Gastrocnemius medialis (tissue), 4 donors: Measurements from ENCODE around the gene FLT3. TPM values are rescaled to one million over a fixed set of nuclear protein-coding genes. Genes with fewer than 3 reads are reported as not detected.
A peak's percentile ranks its signal among the peaks of the same experiment; 100 is the strongest.
"Not testable (repeated sequence)": the region's sequence is repeated elsewhere in the genome, so short reads cannot be mapped to it uniquely, and the experiment has no call there.

Experiments
- ATAC-seq, 2 donors: fragments of 150-250 bp; one replicate each; pipeline ENCODE4 v1.9.1; 2016
- DNase-seq, 2 donors: peaks; one replicate each; pipeline ENCODE4 v3.0.0-alpha.2; 2019
- H3K27ac ChIP-seq, 4 donors: fragments of 200-600 bp; sonication (generic); 1 replicate in 1 of 4; 2 replicates in 3 of 4; pipeline ENCODE4 v1.5.1; 2016 to 2018; ENCODE audit warnings: mild to moderate bottlenecking in 2 of 4, moderate library complexity in 1 of 4
- H3K27me3 ChIP-seq, 3 donors: fragments of 200-600 bp; sonication (generic) in 2 of 3; 1 replicate in 1 of 3; 2 replicates in 2 of 3; pipeline versions ENCODE4 v1.5.1 to v1.6.0; 2016 to 2019; ENCODE audit warnings: mild to moderate bottlenecking in 1 of 3, moderate library complexity in 1 of 3
- H3K36me3 ChIP-seq, 2 donors: fragments of 200-600 bp; sonication (generic) in 1 of 2; one replicate each; pipeline ENCODE4 v1.5.1; 2017 to 2018
- H3K4me1 ChIP-seq, 2 donors: fragments of 200-600 bp; sonication (generic) in 1 of 2; one replicate each; pipeline ENCODE4 v1.5.1; 2016 to 2017; ENCODE audit warnings: mild to moderate bottlenecking in 2 of 2
- H3K4me3 ChIP-seq, 4 donors: fragments of 200-600 bp; sonication (generic) in 3 of 4; 1 replicate in 1 of 4; 2 replicates in 3 of 4; pipeline ENCODE4 v1.5.1; 2016 to 2019; ENCODE audit warnings: mild to moderate bottlenecking in 2 of 4
- H3K9me3 ChIP-seq, 3 donors: fragments of 200-600 bp; sonication (generic) in 2 of 3; 1 replicate in 1 of 3; 2 replicates in 2 of 3; pipeline ENCODE4 v1.5.1; 2016 to 2019
- CTCF ChIP-seq, 5 experiments: fragments of 450-650 bp in 3 of 5; fragments of 200-600 bp in 2 of 5; sonication (generic) in 2 of 5; IDR thresholded peaks in 4 of 5; conservative IDR thresholded peaks in 1 of 5; 1 replicate in 4 of 5; 2 replicates in 1 of 5; pipeline ENCODE4 v1.5.1; 2016 to 2019; ENCODE audit warnings: antibody characterized with exemption in 5 of 5, mild to moderate bottlenecking in 3 of 5, moderate library complexity in 3 of 5
- POLR2A ChIP-seq, 2 donors: fragments of 450-650 bp; IDR thresholded peaks; one replicate each; pipeline ENCODE4 v1.6.1; 2017; ENCODE audit warnings: antibody characterized with exemption in 2 of 2, mild to moderate bottlenecking in 2 of 2, moderate library complexity in 2 of 2
- in situ Hi-C, 4 donors: fragments of 200-750 bp; cut with MboI; loops; one replicate each; pipeline versions ENCODE4 v1.15.0 to v1.8.0; 2017; ENCODE audit warnings: low sequenced_read_pairs in 4 of 4
- intact Hi-C: fragments of 100-400 bp; cut with DNase I; formaldehyde crosslinking; loops from one replicate; pipeline ENCODE4 v1.15.1; 2023; ENCODE audit warnings: low total_unique reads
- total RNA-seq, 4 donors: library from RNA; depleted of rRNA; stranded (reverse); fragments of >200 nt; gene quantifications; one replicate each; pipeline versions ENCODE4 v1.1.0 to v1.2.3, GENCODE V29; 2016

Gene FLT3
- total RNA-seq, 4 donors from 2014 or later, result 0.22 to 0.92 (median 0.37) TPM

- TF ChIP-seq CTCF (IDR thresholded peaks at IDR 0.05 in 4 of 5, conservative IDR thresholded peaks at IDR 0.05 in 1 of 5) (no peak), POLR2A (IDR thresholded peaks at IDR 0.05) (no peak)
- in situ Hi-C loops (no loop called here), intact Hi-C loops (no loop called here)
- Histone ChIP-seq H3K4me3 (no peak overlapping the region), H3K9me3 (no peaks in the 10 kb centered on the region), H3K4me1 (no peaks in the 10 kb centered on the region), H3K27me3 (no peaks in the 10 kb centered on the region), H3K36me3 (no peaks in the 10 kb centered on the region), H3K27ac (no peak overlapping the region)
- DNase-seq (no peak), ATAC-seq (no peak)
These were observed 66.3 kb downstream of the FLT3 start for GRCh38 chr13:28033894-28034655.

DNA sequence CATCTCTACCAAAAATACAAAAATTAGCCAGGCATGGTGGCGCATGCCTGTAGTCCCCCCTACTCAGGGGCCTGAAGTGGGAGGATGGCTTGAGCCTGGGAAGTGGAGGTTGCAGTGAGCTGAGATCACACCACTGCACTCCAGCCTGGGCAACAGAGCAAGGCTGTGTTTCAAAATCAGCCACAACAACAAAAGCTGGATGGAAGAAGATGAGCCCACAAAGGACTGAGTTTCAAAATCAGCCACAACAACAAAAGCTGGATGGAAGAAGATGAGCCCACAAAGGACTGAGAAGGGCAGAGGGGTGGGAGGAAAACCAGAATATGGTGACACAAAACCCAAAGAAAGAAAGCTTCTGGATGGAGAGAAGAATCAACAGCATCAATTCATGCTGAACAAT is 67.9 kb downstream of the FLT3 start:
- intact Hi-C loops, result not testable (repeated sequence)

GRCh38 chr13:28031896-28032288 is 68.5 kb downstream of the FLT3 start:
- TF ChIP-seq CTCF (IDR thresholded peaks at IDR 0.05 in 4 of 5, conservative IDR thresholded peaks at IDR 0.05 in 1 of 5) (no peak), POLR2A (IDR thresholded peaks at IDR 0.05) (no peak)
- Histone ChIP-seq H3K4me1 (no peaks in the 10 kb centered on the region), H3K9me3 (no peaks in the 10 kb centered on the region), H3K27ac (no peak overlapping the region), H3K36me3 (no peaks in the 10 kb centered on the region), H3K4me3 (no peak overlapping the region), H3K27me3 (no peaks in the 10 kb centered on the region)
- ATAC-seq (no peak), DNase-seq (no peak)
- in situ Hi-C loops, result no loop called here
- intact Hi-C loops, result no loop called here

More for the DNA sequence above, 67.9 kb downstream of the FLT3 start:
- DNase-seq, H3K4me1 ChIP-seq, H3K9me3 ChIP-seq, H3K36me3 ChIP-seq, H3K4me3 ChIP-seq, H3K27ac ChIP-seq, in situ Hi-C loops, ATAC-seq, H3K27me3 ChIP-seq: not testable (repeated sequence)

DNA sequence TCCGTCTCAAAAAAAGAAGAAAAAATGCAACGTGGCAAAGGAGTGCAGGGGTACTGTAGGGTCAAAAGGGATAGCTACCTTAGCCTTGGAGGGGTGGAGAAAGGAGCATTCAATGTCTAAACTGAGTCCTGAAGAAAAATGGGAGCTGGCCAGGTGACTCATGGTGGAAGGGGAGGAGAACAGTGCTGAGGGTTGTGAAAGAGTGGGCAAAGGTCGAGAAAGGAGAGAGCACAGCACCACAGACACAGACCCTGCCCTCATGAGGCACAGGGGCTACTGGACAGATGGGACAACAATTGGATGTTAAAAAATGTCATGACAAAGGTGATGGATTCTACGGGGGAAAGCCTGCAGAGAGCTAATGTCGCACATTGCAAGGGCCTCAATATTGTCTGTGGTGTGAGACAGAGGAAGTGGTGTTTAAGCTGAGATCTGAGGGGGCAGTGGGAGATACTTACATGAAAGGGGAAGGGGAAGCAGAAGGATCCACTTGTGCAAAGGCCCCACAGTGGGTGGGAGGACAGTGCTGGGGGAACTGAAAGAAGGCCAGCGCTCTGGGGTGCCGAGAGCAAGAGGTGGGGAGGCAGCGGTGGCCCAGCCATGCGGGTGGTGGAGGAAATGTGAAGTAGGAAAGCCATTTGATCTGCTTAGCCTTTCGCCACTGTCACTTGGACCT is 69.0 kb downstream of the FLT3 start:
- ATAC-seq, result no peak
- Histone ChIP-seq H3K36me3 (no peaks in the 10 kb centered on the region), H3K27me3 (no peaks in the 10 kb centered on the region), H3K4me3 (no peak overlapping the region), H3K9me3 (no peaks in the 10 kb centered on the region), H3K27ac (no peak overlapping the region), H3K4me1 (no peaks in the 10 kb centered on the region)
- TF ChIP-seq CTCF (IDR thresholded peaks at IDR 0.05 in 4 of 5, conservative IDR thresholded peaks at IDR 0.05 in 1 of 5), result no peak
- TF ChIP-seq POLR2A (IDR thresholded peaks at IDR 0.05), result no peak
- DNase-seq, result peak; percentile 12 to 24
- in situ Hi-C loops, result no loop called here
- intact Hi-C loops, result no loop called here

GRCh38 chr13:28027607-28028364 is 72.6 kb downstream of the FLT3 start:
- TF ChIP-seq CTCF (IDR thresholded peaks at IDR 0.05 in 4 of 5, conservative IDR thresholded peaks at IDR 0.05 in 1 of 5) (no peak), POLR2A (IDR thresholded peaks at IDR 0.05) (no peak)
- intact Hi-C loops, result no loop called here
- H3K27ac ChIP-seq, result no peak overlapping the region
- H3K4me3 ChIP-seq, result no peak overlapping the region
- H3K9me3 ChIP-seq, result no peaks in the 10 kb centered on the region
- H3K27me3 ChIP-seq, result no peaks in the 10 kb centered on the region
- H3K36me3 ChIP-seq, result no peaks in the 10 kb centered on the region
- ATAC-seq (no peak), DNase-seq (no peak)
- in situ Hi-C loops, result no loop called here
- H3K4me1 ChIP-seq, result no peaks in the 10 kb centered on the region
